OCI-LY3 (cell line): ENCODE results near the gene SPRED1.

Experiments
- H2AFZ ChIP-seq: fragments of 200-600, 300-600 bp; shearing (Covaris generic); 2 replicates; pipeline ENCODE4 v1.6.0; 2014; ENCODE audit warnings: antibody characterized with exemption, low read depth, low read length
- H3K27ac ChIP-seq: fragments of 200-600, 300-600 bp; sonication (generic); 2 replicates; pipeline ENCODE4 v1.5.1; 2014; ENCODE audit warnings: mild to moderate bottlenecking, low read length, moderate library complexity, mixed read lengths
- H3K27me3 ChIP-seq: fragments of 200-600, 300-600 bp; sonication (generic); 2 replicates; pipeline ENCODE4 v1.6.1; 2014; ENCODE audit warnings: low read depth, low read length, mixed read lengths
- H3K36me3 ChIP-seq: fragments of 200-600, 300-600 bp; sonication (generic); replicated peaks from 2 replicates; pipeline ENCODE3; 2014; ENCODE audit warnings: low read depth, low read length, mixed read lengths
- H3K4me1 ChIP-seq: fragments of 300-600, 200-600 bp; sonication (generic); 2 replicates; pipeline ENCODE4 v1.6.1; 2014; ENCODE audit warnings: low read length, mixed read lengths
- H3K4me2 ChIP-seq: fragments of 200-600, 300-600 bp; sonication (generic); 2 replicates; pipeline ENCODE4 v1.6.1; 2014; ENCODE audit warnings: low read length, mixed read lengths
- H3K4me3 ChIP-seq: fragments of 300-600, 200-600 bp; sonication (generic); 2 replicates; pipeline ENCODE4 v1.5.1; 2014; ENCODE audit warnings: antibody characterized with exemption, mild to moderate bottlenecking, low read length, moderate library complexity
- H3K79me2 ChIP-seq: fragments of 300-600, 200-600 bp; shearing (Covaris generic); 2 replicates; pipeline ENCODE4 v1.6.1; 2014; ENCODE audit warnings: mild to moderate bottlenecking, low read length, mixed read lengths
- H3K9ac ChIP-seq: fragments of 300-600, 200-600 bp; shearing (Covaris generic); 2 replicates; pipeline ENCODE4 v1.6.0; 2014; ENCODE audit warnings: mild to moderate bottlenecking, low read length, moderate library complexity
- H3K9me3 ChIP-seq: fragments of 200-600, 300-600 bp; shearing (Covaris generic); 2 replicates; pipeline ENCODE4 v1.6.1; 2014; ENCODE audit warnings: low read length, mixed read lengths; ENCODE audit not compliant: insufficient read depth
- H4K20me1 ChIP-seq: fragments of 200-600, 300-600 bp; sonication (generic); 2 replicates; pipeline ENCODE4 v1.6.1; 2016; ENCODE audit warnings: low read length, mixed read lengths; ENCODE audit not compliant: insufficient read depth
- EZH2phosphoT487 ChIP-seq: fragments of 200-600 bp; shearing (Covaris generic); IDR thresholded peaks from 2 replicates; pipeline ENCODE4 v1.6.1; 2018; ENCODE audit warnings: antibody characterized with exemption, mixed run types, low read depth
- TF ChIP-seq, protein P1 (sequence below): fragments of 200-600, 300-600 bp; sonication (generic); IDR thresholded peaks from 2 replicates; pipeline ENCODE4 v1.5.1; 2014; ENCODE audit warnings: antibody characterized with exemption, low read length, low read depth

The SPRED1 gene

DNA sequence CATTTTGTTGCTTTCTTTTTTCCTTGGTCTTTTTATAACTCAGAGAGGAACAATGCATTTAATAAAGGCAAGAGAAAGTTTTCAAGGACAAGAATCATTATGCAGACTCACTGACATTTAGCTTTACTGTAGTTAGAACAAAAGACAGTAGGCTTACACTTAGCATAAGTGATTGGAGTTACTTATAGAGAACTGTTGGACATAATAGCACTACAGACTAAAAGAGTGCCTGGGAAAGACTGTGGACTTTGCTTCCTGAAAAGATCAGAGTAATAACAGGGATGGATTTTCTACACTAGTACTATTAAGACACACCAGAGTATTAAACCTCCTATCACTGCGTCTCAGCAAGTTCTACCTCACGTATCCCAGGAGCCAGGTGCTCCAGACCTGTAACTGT, 39.3 kb upstream of the SPRED1 start:
- Histone ChIP-seq H3K4me2 (no peak overlapping the region), H4K20me1 (no peaks in the 10 kb centered on the region), H3K27ac (no peak overlapping the region), H3K4me3 (no peak overlapping the region), H3K79me2 (no peaks in the 10 kb centered on the region), H3K4me1 (no peaks in the 10 kb centered on the region), H3K9ac (no peak overlapping the region), H3K36me3 (no peaks in the 10 kb centered on the region), H3K27me3 (0 out of 2 replicates have a peak, but pooled peaks cover 4% of the 10 kb centered on the region), H3K9me3 (no peaks in the 10 kb centered on the region), H2AFZ (no peak overlapping the region)
- no peak for TF ChIP-seq EZH2phosphoT487
- TF ChIP-seq, protein P1, sequence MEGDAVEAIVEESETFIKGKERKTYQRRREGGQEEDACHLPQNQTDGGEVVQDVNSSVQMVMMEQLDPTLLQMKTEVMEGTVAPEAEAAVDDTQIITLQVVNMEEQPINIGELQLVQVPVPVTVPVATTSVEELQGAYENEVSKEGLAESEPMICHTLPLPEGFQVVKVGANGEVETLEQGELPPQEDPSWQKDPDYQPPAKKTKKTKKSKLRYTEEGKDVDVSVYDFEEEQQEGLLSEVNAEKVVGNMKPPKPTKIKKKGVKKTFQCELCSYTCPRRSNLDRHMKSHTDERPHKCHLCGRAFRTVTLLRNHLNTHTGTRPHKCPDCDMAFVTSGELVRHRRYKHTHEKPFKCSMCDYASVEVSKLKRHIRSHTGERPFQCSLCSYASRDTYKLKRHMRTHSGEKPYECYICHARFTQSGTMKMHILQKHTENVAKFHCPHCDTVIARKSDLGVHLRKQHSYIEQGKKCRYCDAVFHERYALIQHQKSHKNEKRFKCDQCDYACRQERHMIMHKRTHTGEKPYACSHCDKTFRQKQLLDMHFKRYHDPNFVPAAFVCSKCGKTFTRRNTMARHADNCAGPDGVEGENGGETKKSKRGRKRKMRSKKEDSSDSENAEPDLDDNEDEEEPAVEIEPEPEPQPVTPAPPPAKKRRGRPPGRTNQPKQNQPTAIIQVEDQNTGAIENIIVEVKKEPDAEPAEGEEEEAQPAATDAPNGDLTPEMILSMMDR = no peak

DNA sequence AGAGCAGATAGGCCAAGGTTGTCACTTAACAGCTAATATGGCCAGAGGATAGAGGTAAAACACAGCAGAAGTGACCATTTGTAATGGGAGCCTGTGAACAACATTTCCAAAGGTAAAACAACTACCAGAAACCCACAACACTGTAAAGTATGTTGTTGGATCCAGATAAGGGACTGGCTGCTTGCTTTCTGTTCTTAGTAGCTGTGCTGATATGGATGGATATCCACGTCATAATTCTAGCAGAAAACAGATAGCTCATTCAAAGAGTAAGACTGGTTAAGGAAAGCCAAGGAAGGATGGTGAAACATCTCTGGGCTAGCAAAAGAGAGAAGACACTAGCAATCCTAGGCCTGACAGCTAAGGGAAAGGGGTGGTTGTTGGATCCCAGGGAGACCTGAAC, 36.9 kb upstream of the SPRED1 start:
- no peak overlapping the region for H3K4me2 ChIP-seq
- H3K27me3 ChIP-seq = 0 out of 2 replicates have a peak, but pooled peaks cover 4% of the 10 kb centered on the region
- no peak overlapping the region for H3K4me3 ChIP-seq
- no peak overlapping the region for H2AFZ ChIP-seq
- no peaks in the 10 kb centered on the region for H3K9me3 ChIP-seq
- no peak overlapping the region for H3K27ac ChIP-seq
- TF ChIP-seq, protein P1 = no peak
- no peak for TF ChIP-seq EZH2phosphoT487
- H3K4me1 ChIP-seq = no peaks in the 10 kb centered on the region
- no peaks in the 10 kb centered on the region for H3K79me2 ChIP-seq
- no peaks in the 10 kb centered on the region for H3K36me3 ChIP-seq
- H4K20me1 ChIP-seq = no peaks in the 10 kb centered on the region
- no peak overlapping the region for H3K9ac ChIP-seq

DNA sequence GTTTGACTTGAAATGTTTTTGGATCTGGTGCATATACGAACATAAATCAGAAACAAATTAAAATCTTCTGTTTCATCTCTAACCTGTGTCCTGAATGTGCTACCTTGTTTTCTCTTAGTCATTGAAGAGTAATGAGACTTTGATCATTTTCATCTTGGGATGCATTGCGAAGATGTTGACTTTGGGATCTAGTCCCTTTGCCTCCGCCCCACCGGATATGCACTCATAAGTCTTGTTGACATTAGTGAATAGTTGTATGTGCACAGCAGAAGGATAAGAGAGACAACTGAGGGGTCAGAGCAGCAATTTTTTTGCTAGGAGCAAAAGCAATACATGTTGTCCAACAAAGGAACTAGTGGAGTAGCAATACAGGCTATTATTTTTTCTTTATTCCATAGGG, 35.9 kb upstream of the SPRED1 start:
- no peaks in the 10 kb centered on the region for H3K36me3 ChIP-seq
- H2AFZ ChIP-seq = no peak overlapping the region
- no peaks in the 10 kb centered on the region for H3K9me3 ChIP-seq
- H3K27me3 ChIP-seq = 0 out of 2 replicates have a peak, but pooled peaks cover 4% of the 10 kb centered on the region
- H3K79me2 ChIP-seq = no peaks in the 10 kb centered on the region
- H4K20me1 ChIP-seq = no peaks in the 10 kb centered on the region
- no peak overlapping the region for H3K9ac ChIP-seq
- no peak overlapping the region for H3K4me3 ChIP-seq
- no peak for TF ChIP-seq EZH2phosphoT487
- TF ChIP-seq, protein P1 = no peak
- H3K4me1 ChIP-seq = no peaks in the 10 kb centered on the region
- H3K4me2 ChIP-seq = no peak overlapping the region
- no peak overlapping the region for H3K27ac ChIP-seq

DNA sequence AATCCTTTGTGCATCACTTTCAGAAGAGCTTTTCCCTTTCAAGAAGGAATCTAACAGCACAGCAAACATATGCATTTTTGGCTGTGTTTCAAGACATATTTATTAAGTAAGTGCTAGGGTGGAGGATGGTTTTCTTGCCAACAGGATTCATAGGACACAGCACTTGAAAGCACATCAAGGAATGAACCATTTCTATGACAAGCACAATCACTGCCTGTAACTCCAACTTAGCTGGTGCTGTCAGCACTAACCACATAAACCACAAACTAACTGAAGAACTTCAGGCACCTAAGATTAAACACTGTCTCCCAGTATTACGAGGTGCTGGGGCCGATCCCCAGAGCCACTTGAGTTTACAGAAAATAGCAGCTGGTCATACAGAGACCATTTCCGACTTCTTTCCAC, 35.4 kb upstream of the SPRED1 start:
- 0 out of 2 replicates have a peak, but pooled peaks cover 4% of the 10 kb centered on the region for H3K27me3 ChIP-seq
- H3K4me3 ChIP-seq = no peak overlapping the region
- H3K4me2 ChIP-seq = no peak overlapping the region
- H4K20me1 ChIP-seq = no peaks in the 10 kb centered on the region
- H3K9me3 ChIP-seq = no peaks in the 10 kb centered on the region
- H2AFZ ChIP-seq = no peak overlapping the region
- H3K9ac ChIP-seq = no peak overlapping the region
- TF ChIP-seq EZH2phosphoT487 = no peak
- TF ChIP-seq, protein P1 = no peak
- H3K79me2 ChIP-seq = no peaks in the 10 kb centered on the region
- no peaks in the 10 kb centered on the region for H3K4me1 ChIP-seq
- H3K36me3 ChIP-seq = no peaks in the 10 kb centered on the region
- H3K27ac ChIP-seq = no peak overlapping the region
